Measurements from ENCODE around the gene TGM1. TPM values are rescaled to one million over a fixed set of nuclear protein-coding genes. Genes with fewer than 3 reads are reported as not detected.
A peak's percentile ranks its signal among the peaks of the same experiment; 100 is the strongest.
"Not testable (repeated sequence)": the region's sequence is repeated elsewhere in the genome, so short reads cannot be mapped to it uniquely, and the experiment has no call there.

TGM1 gene
- total RNA-seq, 2 experiments from 2014 or later, result 13.5 to 13.8 TPM

DNA sequence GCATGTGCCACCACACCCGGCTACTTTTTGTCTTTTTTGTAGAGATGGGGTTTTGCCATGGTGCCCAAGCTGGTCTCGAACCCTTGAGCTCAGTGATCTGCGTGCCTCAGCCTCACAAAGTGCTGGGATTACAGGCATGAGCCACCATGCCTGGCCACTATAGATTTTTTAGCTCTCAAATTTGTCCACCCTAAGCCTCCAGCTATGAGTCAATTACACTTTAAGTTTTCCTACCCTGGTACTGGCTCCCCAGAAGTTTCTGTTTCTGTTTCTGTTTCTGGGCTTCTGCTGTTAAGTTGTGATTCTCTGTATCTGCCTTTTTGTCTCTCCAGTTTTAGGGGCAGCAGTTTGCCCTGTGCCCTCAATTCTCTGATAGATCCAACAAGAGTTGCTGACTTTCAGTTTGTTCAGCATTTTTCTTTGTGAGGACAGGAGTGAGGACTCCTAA, 16.2 kb downstream of the TGM1 start:
- H3K4me1 Mint-ChIP-seq (ENCODE audit: low read depth), result peaks cover 36% of the 10 kb centered on the region
- intact Hi-C loops (cut with micrococcal nuclease), result no loop called here
- peak overlapping the region; percentile 31 for H3K4me3 Mint-ChIP-seq
- CTCF ChIA-PET, result interaction anchor here (0.6 to 9.5 kb wide), 17 partner anchors 11 to 185 kb away, joined by 3 to 310 read pairs (median 8); partner anchors contain the start of genes CIDEB, DHRS1, LTB4R2 and MDP1
- peak overlapping the region; percentile 83 for H3K27ac Mint-ChIP-seq
- peaks cover 5% of the 10 kb centered on the region for H3K36me3 Mint-ChIP-seq (ENCODE audit: low read depth)
- H3K9me3 Mint-ChIP-seq, result no peaks in the 10 kb centered on the region
- no peaks in the 10 kb centered on the region for H3K27me3 Mint-ChIP-seq (ENCODE audit: low read depth)
- peak; percentile 40 for DNase-seq

DNA sequence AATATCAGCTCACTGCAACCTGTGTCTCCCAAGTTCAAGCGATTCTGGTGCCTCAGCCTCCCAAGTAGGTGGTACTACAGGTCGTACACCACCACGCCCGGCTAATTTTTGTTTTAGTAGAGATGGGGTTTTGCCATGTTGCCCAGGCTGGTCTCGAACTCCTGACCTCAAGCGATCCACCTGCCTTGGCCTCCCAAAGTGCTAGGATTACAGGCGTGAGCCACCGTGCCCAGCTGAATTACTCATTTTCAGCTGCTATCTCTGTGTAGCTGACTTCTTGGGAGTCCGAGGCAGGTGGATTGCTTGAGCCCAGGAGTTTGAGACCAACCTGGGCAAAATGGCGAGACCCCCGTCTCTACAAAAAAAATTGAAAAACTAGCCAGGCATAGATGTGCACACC, 17.6 kb downstream of the TGM1 start:
- H3K27me3 Mint-ChIP-seq (ENCODE audit: low read depth); DNase-seq; H3K27ac Mint-ChIP-seq; H3K4me3 Mint-ChIP-seq; intact Hi-C loops (cut with micrococcal nuclease); H3K9me3 Mint-ChIP-seq: not testable (repeated sequence)
- H3K36me3 Mint-ChIP-seq (ENCODE audit: low read depth), result peaks cover 13% of the 10 kb centered on the region
- CTCF ChIA-PET, result interaction anchor here (0.7 to 9.5 kb wide), 10 partner anchors 25 to 186 kb away, joined by 3 to 310 read pairs (median 6); partner anchors contain the start of genes CIDEB, DHRS1, LTB4R2 and MDP1
- H3K4me1 Mint-ChIP-seq (ENCODE audit: low read depth), result peaks cover 39% of the 10 kb centered on the region

DNA sequence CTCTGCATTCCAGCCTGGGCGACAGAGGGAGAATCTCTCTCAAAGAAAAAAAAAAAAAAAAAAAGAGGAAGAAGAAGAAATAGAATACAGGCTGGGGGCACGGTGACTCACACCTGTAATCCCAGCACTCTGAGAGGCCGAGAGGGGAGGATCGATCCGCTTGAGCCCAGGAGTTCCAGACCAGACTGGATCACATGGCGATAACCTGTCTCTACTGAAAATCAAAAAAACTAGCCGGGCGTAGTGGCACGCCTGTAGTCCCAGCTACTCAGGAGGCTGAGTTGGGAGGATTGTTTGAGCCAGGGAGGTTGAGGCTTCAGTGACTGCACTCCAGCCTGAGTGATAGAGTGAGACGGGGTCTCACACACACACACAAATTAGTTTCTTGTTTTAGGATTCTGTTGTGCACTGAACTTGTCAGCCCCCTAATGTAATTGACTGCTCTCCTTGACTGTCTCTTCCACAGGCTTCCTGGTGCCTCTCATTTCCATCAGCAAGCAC, 19.6 kb downstream of the TGM1 start:
- H3K27me3 Mint-ChIP-seq (ENCODE audit: low read depth), result no peaks in the 10 kb centered on the region
- H3K27ac Mint-ChIP-seq, result peak overlapping the region; percentile 100
- DNase-seq, result no peak
- CTCF ChIA-PET, result interaction anchor here (0.7 to 9.5 kb wide), 27 partner anchors 8 to 368 kb away, joined by 3 to 310 read pairs (median 9); partner anchors contain the start of genes CHMP4A, CIDEB, DHRS1 and GMPR2
- H3K9me3 Mint-ChIP-seq, result no peaks in the 10 kb centered on the region
- peak overlapping the region; percentile 97 for H3K4me3 Mint-ChIP-seq
- H3K4me1 Mint-ChIP-seq (ENCODE audit: low read depth), result peaks cover 47% of the 10 kb centered on the region
- intact Hi-C loops (cut with micrococcal nuclease), result loop anchor here (1.0 to 2.0 kb wide), 5 partner anchors 45 to 185 kb away; no protein-coding TSS in a partner anchor
- H3K36me3 Mint-ChIP-seq (ENCODE audit: low read depth), result peaks cover 22% of the 10 kb centered on the region

DNA sequence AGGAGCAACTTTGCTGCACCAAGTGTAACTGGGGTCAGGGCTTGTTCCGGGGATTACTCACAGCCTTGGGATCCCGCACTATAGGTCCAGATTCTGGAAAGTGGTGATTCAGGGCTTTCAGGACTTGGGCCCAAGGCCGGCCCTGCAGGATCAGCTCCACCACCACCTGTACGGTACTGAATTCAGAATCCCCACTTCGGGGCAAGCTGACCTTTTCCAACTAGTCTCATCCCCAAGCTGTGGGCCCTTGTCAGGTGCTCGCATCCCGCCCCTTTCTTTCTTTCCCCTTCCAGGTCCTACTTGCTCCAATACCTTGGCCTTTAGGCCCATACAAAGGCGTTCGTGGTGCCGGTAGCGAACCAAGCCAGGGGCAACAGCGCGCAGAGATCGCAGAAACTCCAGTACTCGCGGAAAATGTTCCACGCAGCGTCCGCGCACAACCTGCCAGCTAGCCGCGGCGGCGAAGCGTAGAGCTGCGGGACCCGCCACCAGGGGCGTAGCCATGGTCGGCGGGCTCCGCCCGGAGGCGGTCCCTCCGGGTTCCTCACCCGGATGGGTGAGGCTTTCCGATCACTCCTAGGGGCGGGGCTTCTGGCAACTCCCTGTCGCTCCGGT, 21.0 kb downstream of the TGM1 start:
- Mint-ChIP-seq H3K27ac (peak overlapping the region; percentile 100), H3K9me3 (no peaks in the 10 kb centered on the region), H3K4me1 (ENCODE audit: low read depth) (peaks cover 49% of the 10 kb centered on the region), H3K27me3 (ENCODE audit: low read depth) (no peaks in the 10 kb centered on the region), H3K36me3 (ENCODE audit: low read depth) (peaks cover 34% of the 10 kb centered on the region), H3K4me3 (peak overlapping the region; percentile 97)
- peak; percentile 94 for DNase-seq
- intact Hi-C loops (cut with micrococcal nuclease), result loop anchor here (1.0 to 2.0 kb wide), 14 partner anchors 10 to 228 kb away; partner anchors contain the start of genes DCAF11, EMC9, GMPR2 and IPO4
- CTCF ChIA-PET, result interaction anchor here (0.7 to 9.5 kb wide), 34 partner anchors 8 to 195 kb away, joined by 3 to 310 read pairs (median 7); partner anchors contain the start of genes CHMP4A, CIDEB, DCAF11 and DHRS1

DNA sequence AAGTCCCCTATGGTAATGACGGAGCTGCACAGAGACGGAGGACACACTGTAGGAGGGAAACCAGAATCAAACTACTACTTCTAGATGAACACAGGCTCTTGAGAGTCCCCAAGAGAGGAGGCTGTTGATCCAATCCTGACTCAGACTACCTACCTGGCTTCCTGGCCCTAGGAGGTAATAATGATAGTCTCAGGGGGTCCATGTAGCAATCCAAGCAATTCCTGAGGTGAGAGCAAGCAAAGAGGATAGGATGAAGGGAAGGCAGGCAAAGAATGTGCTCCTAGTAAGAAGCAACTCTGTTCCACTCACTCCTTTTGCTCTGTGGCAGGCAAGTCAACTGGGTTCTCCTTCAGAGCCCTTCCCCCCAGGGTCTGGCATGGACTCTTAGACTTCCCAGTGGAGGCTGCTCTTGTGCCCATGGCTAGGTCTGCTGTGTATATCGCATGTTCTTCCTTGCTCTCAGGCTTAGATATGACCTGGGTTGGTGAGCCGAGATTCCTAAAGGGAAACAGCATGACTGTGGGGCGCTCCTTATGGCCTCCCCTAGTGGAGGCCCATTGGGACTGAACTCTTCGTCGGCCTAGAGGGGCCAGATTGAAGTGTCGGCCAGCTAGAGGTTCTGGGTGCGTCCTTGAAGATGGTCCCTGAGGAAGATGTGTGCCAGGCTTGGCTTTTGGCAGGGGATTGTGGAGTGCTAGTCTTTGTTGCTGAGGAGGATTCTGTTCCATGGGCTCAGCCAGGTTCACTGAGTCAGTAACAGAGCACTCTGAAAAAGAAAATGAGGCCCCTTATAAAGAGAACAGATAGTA, 22.7 kb downstream of the TGM1 start:
- no peak for DNase-seq
- intact Hi-C loops (cut with micrococcal nuclease), result no loop called here
- H3K4me3 Mint-ChIP-seq, result peak overlapping the region; percentile 97

DNA sequence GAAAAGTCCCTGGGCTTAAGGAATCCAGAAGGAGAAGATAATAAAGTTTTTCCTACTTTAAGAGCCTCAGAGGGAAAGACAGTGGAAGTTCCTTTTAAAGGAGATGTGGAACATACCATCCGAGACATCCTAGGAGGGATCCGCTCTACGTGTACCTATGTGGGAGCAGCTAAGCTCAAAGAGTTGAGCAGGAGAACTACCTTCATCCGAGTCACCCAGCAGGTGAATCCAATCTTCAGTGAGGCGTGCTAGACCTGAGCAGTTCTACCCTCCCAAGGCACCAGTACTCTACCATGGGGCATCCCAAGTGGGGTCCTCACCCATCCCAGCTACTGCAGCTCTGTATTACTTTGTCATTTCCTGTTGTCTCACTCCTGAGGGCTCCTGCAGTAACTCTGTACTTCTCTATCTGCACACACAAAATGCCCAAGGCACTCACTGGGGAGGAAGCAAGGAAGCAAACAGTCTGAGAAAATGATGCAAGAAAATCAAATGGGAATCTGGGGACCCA, 24.4 kb downstream of the TGM1 start:
- CTCF ChIA-PET, result interaction anchor here (0.6 to 4.0 kb wide), 6 partner anchors 14 to 193 kb away, joined by 3 to 24 read pairs (median 6); partner anchors contain the start of genes CIDEB and MDP1
- Mint-ChIP-seq H3K27me3 (ENCODE audit: low read depth) (no peaks in the 10 kb centered on the region), H3K9me3 (no peaks in the 10 kb centered on the region), H3K4me3 (no peak overlapping the region), H3K27ac (peak overlapping the region; percentile 79), H3K4me1 (ENCODE audit: low read depth) (peaks cover 66% of the 10 kb centered on the region), H3K36me3 (ENCODE audit: low read depth) (peaks cover 42% of the 10 kb centered on the region)
- intact Hi-C loops (cut with micrococcal nuclease), result no loop called here
- no peak for DNase-seq

More for the DNA sequence above, 22.7 kb downstream of the TGM1 start:
- Mint-ChIP-seq H3K27ac (peak overlapping the region; percentile 79), H3K4me1 (ENCODE audit: low read depth) (peaks cover 53% of the 10 kb centered on the region), H3K36me3 (ENCODE audit: low read depth) (peaks cover 36% of the 10 kb centered on the region), H3K27me3 (ENCODE audit: low read depth) (no peaks in the 10 kb centered on the region), H3K9me3 (no peaks in the 10 kb centered on the region)
- CTCF ChIA-PET, result interaction anchor here (0.7 to 9.5 kb wide), 7 partner anchors 21 to 93 kb away, joined by 3 to 310 read pairs (median 19); partner anchors contain the start of genes CHMP4A, CIDEB, DHRS1 and LTB4R2

DNA sequence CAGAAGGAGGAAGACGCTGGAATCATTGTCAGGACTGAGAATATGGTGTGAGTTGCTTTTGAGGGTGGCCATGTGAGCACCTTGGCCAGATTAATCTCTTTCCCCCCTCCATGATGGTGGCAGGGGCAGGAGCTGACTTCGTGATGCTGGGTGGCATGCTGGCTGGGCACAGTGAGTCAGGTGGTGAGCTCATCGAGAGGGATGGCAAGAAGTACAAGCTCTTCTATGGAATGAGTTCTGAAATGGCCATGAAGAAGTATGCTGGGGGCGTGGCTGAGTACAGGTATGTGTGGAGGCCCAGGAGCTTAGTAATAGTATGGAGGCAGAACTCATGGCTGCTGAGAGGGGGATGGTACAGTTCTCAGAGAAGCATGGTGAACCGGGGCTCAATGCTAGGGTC, 24.9 kb downstream of the TGM1 start:
- H3K27ac Mint-ChIP-seq, result peak overlapping the region; percentile 79
- no peaks in the 10 kb centered on the region for H3K27me3 Mint-ChIP-seq (ENCODE audit: low read depth)
- intact Hi-C loops (cut with micrococcal nuclease), result no loop called here
- H3K4me1 Mint-ChIP-seq (ENCODE audit: low read depth), result peaks cover 68% of the 10 kb centered on the region
- H3K36me3 Mint-ChIP-seq (ENCODE audit: low read depth), result peaks cover 42% of the 10 kb centered on the region
- DNase-seq, result no peak
- CTCF ChIA-PET, result interaction anchor here (0.9 to 4.0 kb wide), 5 partner anchors 13 to 193 kb away, joined by 3 to 24 read pairs (median 6); partner anchors contain the start of genes CIDEB and MDP1
- H3K4me3 Mint-ChIP-seq, result no peak overlapping the region
- no peaks in the 10 kb centered on the region for H3K9me3 Mint-ChIP-seq

DNA sequence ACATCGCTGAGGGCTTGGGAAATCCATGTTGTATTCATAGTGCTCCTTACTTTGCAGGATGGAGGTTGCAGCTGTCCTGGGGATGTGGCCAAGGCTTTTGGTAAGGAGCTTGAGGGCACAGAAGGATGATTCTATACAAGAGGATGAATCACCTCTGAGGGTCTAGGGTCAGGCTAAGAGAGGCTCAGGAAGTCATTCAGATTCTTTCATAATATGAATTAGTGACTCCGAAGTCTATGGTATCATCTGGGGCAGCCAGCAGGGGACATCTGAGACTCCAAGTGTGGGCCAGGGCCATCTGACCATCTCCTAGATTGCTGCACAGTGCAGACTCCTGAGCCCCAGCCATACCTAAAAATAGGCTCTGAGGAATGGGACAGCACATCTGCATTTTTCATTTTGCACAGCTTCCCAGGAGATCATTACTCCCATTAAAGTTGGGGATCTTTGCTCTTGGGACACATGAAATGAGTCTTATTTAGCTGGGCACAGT, 25.5 kb downstream of the TGM1 start:
- no peaks in the 10 kb centered on the region for H3K27me3 Mint-ChIP-seq (ENCODE audit: low read depth)
- no peaks in the 10 kb centered on the region for H3K9me3 Mint-ChIP-seq
- peaks cover 42% of the 10 kb centered on the region for H3K36me3 Mint-ChIP-seq (ENCODE audit: low read depth)
- CTCF ChIA-PET, result interaction anchor here (1.4 to 4.0 kb wide), 4 partner anchors 13 to 70 kb away, joined by 3 to 24 read pairs (median 10); partner anchors contain the start of genes CIDEB and MDP1
- H3K4me3 Mint-ChIP-seq, result no peak overlapping the region
- DNase-seq, result no peak
- peaks cover 69% of the 10 kb centered on the region for H3K4me1 Mint-ChIP-seq (ENCODE audit: low read depth)
- intact Hi-C loops (cut with micrococcal nuclease), result no loop called here
- H3K27ac Mint-ChIP-seq, result peak overlapping the region; percentile 79

DNA sequence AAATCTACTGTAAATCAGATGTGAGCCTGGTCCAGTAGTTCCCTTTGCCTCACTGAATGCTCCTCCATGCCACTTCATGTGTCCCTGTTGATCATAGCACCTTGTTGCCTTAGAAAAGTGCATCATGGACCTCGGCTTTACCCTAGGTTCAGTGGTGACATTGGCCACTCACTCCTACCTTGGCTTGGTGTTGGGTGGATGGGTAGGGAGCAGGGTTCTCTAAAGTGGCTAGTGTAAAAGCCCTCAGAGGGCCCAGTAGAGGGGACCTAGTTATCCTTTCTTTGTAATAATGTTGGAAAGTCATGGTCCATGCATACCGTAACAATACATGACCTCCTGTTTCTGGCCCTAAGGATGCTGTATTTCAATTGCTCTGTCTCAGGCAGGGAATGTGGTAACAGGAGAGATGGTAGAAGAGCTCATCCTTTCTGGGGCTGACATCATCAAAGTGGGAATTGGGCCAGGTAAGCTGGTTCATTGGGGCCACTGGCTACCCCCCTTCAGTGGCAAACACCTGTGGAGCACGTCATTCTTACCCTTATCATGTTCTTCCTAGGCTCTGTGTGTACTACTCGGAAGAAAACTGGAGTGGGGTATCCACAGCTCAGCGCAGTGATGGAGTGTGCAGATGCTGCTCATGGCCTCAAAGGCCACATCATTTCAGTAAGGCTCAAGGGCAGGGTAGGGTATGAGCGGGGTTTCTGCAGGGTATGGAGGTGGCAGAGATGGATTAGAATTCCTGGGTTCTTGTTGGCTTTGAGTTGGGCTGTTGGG, 26.1 kb downstream of the TGM1 start:
- peaks cover 67% of the 10 kb centered on the region for H3K4me1 Mint-ChIP-seq (ENCODE audit: low read depth)
- intact Hi-C loops (cut with micrococcal nuclease), result no loop called here
- no peaks in the 10 kb centered on the region for H3K27me3 Mint-ChIP-seq (ENCODE audit: low read depth)
- H3K9me3 Mint-ChIP-seq, result no peaks in the 10 kb centered on the region
- H3K4me3 Mint-ChIP-seq, result no peak overlapping the region
- CTCF ChIA-PET, result interaction anchor here (1.4 to 4.0 kb wide), 3 partner anchors 12 to 71 kb away, joined by 3 to 24 read pairs (median 17); partner anchors contain the start of gene CIDEB
- DNase-seq, result no peak
- peak overlapping the region; percentile 2 for H3K27ac Mint-ChIP-seq
- peaks cover 40% of the 10 kb centered on the region for H3K36me3 Mint-ChIP-seq (ENCODE audit: low read depth)

DNA sequence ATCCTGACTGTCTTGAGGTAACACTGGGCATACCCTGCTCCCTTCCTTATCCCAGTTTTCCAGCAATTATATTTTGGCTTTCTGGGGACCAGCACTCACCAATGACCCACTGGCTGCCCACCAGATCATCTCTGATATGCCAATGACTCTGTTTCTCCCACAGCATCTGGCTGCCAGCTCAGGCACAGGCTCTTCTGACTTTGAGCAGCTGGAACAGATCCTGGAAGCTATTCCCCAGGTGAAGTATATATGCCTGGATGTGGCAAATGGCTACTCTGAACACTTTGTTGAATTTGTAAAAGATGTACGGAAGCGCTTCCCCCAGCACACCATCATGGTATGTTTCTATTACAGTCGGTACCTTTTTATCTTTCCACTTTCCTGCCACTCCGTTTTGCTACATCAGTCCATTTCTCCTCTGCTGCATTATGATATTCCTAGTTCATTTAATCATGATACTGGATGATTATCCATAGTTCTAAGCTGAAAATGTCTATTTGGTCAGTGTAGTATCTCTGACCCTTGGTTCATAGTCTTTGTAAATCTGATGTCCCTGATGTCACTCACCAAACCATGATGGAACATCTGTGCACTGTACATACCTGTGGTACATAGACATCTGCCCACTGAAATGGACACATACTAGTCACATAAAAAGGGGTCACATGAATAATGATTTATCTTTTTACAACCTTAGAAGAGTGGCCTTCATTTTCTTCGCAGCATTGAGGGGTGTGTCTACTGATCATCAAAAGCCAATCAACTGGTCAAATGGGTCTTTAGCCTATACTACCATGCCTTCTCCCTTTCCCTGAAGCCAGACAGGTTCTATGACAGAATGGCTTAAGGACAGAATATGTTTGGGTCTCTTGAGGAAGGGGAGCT, 26.9 kb downstream of the TGM1 start:
- CTCF ChIA-PET, result interaction anchor here (1.2 to 4.0 kb wide), 5 partner anchors 20 to 72 kb away, joined by 3 to 24 read pairs (median 7); partner anchors contain the start of genes CIDEB, MDP1 and RABGGTA
- H3K36me3 Mint-ChIP-seq (ENCODE audit: low read depth), result peaks cover 39% of the 10 kb centered on the region
- H3K4me3 Mint-ChIP-seq, result no peak overlapping the region
- peaks cover 70% of the 10 kb centered on the region for H3K4me1 Mint-ChIP-seq (ENCODE audit: low read depth)
- H3K27me3 Mint-ChIP-seq (ENCODE audit: low read depth), result no peaks in the 10 kb centered on the region
- H3K9me3 Mint-ChIP-seq, result no peaks in the 10 kb centered on the region
- intact Hi-C loops (cut with micrococcal nuclease), result no loop called here
- H3K27ac Mint-ChIP-seq, result peak overlapping the region; percentile 1
- DNase-seq, result no peak

Data from activated naive CD4-positive, alpha-beta T cell treated with anti-CD3 and anti-CD28 coated beads for 36 hours (primary cell).